HepG2 (cell line): ENCODE data around the gene FN1. TPM values are rescaled to one million over a fixed set of nuclear protein-coding genes. Genes with fewer than 3 reads are reported as not detected.

Source experiments
- AGO2 ChIP-seq: fragments of 200-400 bp; formaldehyde crosslinking; optimal IDR thresholded peaks from 2 replicates; pipeline ENCODE3; 2017; ENCODE audit warnings: mild to moderate bottlenecking, low read depth, low read length, moderate library complexity
- GABPB1 ChIP-seq: IDR thresholded peaks from 2 replicates; pipeline ENCODE4 v1.6.1; 2016; ENCODE audit warnings: mild to moderate bottlenecking, missing genetic modification reagents, moderate library complexity, missing compliant biosample characterization
- HDAC6 ChIP-seq: fragments of 200-600 bp; sonication (generic); IDR thresholded peaks from 2 replicates; pipeline ENCODE4 v1.7.0; 2017; ENCODE audit warnings: mild to moderate bottlenecking, antibody characterized with exemption, low read length, low read depth
- JARID2 ChIP-seq: sonication (generic); formaldehyde crosslinking; IDR thresholded peaks from 2 replicates; pipeline ENCODE4 v1.8.1; 2023; ENCODE audit warnings: missing genetic modification reagents, inconsistent platforms; ENCODE audit not compliant: insufficient replicate concordance
- TBX2 ChIP-seq: sonication (generic); formaldehyde crosslinking; IDR thresholded peaks from 2 replicates; pipeline ENCODE4 v1.5.0; 2020; ENCODE audit warnings: missing genetic modification reagents, mild to moderate bottlenecking, borderline replicate concordance
- TSC22D2 ChIP-seq: sonication (generic); formaldehyde crosslinking; IDR thresholded peaks from 2 replicates; pipeline ENCODE4 v1.5.1; 2020; ENCODE audit warnings: missing genetic modification reagents, mild to moderate bottlenecking, borderline replicate concordance
- YY1 ChIP-seq: IDR thresholded peaks from 2 replicates; pipeline ENCODE4 v1.6.1; 2011; ENCODE audit warnings: low read length, low read depth, moderate library complexity, mild to moderate bottlenecking; ENCODE audit not compliant: insufficient read depth, insufficient replicate concordance
- ZFP90 ChIP-seq: sonication (generic); formaldehyde crosslinking; IDR thresholded peaks from 2 replicates; pipeline ENCODE4 v1.8.0; 2022; ENCODE audit warnings: missing genetic modification reagents, mild to moderate bottlenecking, inconsistent platforms, borderline replicate concordance
- ZNF30 ChIP-seq: sonication (generic); formaldehyde crosslinking; IDR thresholded peaks from 2 replicates; pipeline ENCODE4 v1.5.0; 2020; ENCODE audit warnings: mild to moderate bottlenecking, missing genetic modification reagents
- ZNF343 ChIP-seq: sonication (generic); formaldehyde crosslinking; IDR thresholded peaks from 2 replicates; pipeline ENCODE4 v1.4.0; 2020; ENCODE audit warnings: mild to moderate bottlenecking, missing genetic modification reagents
- ZNF383 ChIP-seq: sonication (generic); formaldehyde crosslinking; IDR thresholded peaks from 2 replicates; pipeline ENCODE4 v1.4.0; 2020; ENCODE audit warnings: missing genetic modification reagents, mild to moderate bottlenecking, borderline replicate concordance
- polyA plus RNA-seq, 8 experiments: library from polyadenylated mRNA; depleted of rRNA in 3 of 8; stranded (reverse) in 7 of 8; unstranded in 1 of 8; fragments of >200 nt; fragmentation: Illumina TruSeq in 4 of 8; extraction: Trizol in 4 of 8; gene quantifications; 2 replicates each; pipeline versions ENCODE4 v1.2.1 to v1.2.3, GENCODE V29; 2011 to 2016; ENCODE audit warnings: low read depth in 4 of 8, missing spikeins in 1 of 8, mixed read lengths in 1 of 8; ENCODE audit not compliant: insufficient read depth in 1 of 8
- total RNA-seq, 5 experiments: library from RNA; depleted of rRNA; stranded (reverse); fragments of >200 nt; fragmentation: Illumina TruSeq; extraction: Trizol; gene quantifications; 2 replicates each; pipeline ENCODE4 v1.2.3, GENCODE V29; 2016; ENCODE audit warnings: low read depth in 1 of 5
- TF ChIP-seq, protein P1 (sequence below): sonication (generic); formaldehyde crosslinking; IDR thresholded peaks from 2 replicates; pipeline ENCODE4 v1.5.0; 2020; ENCODE audit warnings: mild to moderate bottlenecking, missing genetic modification reagents
- TF ChIP-seq, protein P2 (sequence below): IDR thresholded peaks from 2 replicates; pipeline ENCODE4 v1.6.1; 2016
- TF ChIP-seq, protein P3 (sequence below): sonication (generic); formaldehyde crosslinking; IDR thresholded peaks from 2 replicates; pipeline ENCODE4 v1.9.0; 2022; ENCODE audit warnings: missing genetic modification reagents, mild to moderate bottlenecking, borderline replicate concordance
- TF ChIP-seq, protein P4 (sequence below): IDR thresholded peaks from 2 replicates; pipeline ENCODE4 v1.4.0; 2020; ENCODE audit warnings: mild to moderate bottlenecking, missing genetic modification reagents
- TF ChIP-seq, protein P5 (sequence below): sonication (generic); formaldehyde crosslinking; IDR thresholded peaks from 2 replicates; pipeline ENCODE4 v1.8.1; 2023; ENCODE audit warnings: missing genetic modification reagents, inconsistent platforms, borderline replicate concordance

Gene FN1
- total and polyA plus RNA-seq, 2 of the 13 experiments (the other 11 are each of a cell fraction or from before 2014, with no cell fraction given), result 1,847 to 6,471 TPM

DNA sequence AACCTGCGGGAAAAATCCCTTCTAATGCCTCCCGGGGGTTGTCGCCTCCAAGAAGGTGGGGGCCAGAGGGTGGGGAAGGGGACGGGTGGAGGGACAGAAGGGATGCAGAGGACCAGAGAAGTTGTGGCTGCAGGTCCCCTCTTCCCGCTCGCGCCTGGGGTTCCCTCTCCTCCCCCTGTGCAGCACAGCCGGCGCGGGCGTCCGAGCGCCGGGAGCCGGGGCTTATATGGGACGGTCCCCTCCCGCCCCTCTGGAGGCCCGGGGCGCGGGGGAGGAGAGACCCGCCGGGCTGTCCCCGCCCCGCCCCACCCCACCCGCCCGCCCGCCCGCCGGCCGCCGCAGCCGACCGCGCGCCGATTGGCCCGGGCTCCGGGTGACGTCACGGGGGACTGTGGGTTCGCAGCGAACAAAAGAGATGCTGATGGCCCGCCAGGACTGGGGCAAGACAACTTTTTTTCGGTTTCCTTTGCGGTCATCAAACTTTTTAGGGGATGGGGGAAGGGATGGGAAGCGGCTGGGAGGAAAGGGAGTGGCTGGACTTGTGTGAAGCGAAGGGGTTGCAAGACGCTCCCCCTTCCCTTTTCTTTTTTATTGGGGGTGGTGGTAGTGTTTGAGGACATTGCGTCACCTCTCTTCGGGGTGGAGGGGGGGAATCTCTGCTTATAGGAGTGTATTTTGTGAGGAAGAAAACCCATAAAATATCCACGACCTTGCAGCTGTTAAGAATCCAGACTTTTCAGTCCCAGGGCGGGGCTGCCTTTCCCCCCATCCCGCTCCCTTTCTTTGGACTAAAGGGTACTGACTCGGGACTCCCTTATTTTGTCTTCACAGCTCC lies at the start of gene FN1 (continued):
- TF ChIP-seq, protein P1, sequence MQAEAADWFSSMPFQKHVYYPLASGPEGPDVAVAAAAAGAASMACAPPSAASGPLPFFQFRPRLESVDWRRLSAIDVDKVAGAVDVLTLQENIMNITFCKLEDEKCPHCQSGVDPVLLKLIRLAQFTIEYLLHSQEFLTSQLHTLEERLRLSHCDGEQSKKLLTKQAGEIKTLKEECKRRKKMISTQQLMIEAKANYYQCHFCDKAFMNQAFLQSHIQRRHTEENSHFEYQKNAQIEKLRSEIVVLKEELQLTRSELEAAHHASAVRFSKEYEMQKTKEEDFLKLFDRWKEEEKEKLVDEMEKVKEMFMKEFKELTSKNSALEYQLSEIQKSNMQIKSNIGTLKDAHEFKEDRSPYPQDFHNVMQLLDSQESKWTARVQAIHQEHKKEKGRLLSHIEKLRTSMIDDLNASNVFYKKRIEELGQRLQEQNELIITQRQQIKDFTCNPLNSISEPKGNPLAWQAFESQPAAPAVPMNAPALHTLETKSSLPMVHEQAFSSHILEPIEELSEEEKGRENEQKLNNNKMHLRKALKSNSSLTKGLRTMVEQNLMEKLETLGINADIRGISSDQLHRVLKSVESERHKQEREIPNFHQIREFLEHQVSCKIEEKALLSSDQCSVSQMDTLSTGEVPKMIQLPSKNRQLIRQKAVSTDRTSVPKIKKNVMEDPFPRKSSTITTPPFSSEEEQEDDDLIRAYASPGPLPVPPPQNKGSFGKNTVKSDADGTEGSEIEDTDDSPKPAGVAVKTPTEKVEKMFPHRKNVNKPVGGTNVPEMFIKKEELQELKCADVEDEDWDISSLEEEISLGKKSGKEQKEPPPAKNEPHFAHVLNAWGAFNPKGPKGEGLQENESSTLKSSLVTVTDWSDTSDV (CRISPR knock-in tag), result peak; percentile 60; the same call in 1 of the 2 replicates
- TF ChIP-seq TSC22D2 (CRISPR knock-in tag), result peak; percentile 93; the same call in 1 of the 2 replicates
- no peak for TF ChIP-seq JARID2
- peak; percentile 98; the same call in 1 of the 2 replicates for TF ChIP-seq ZFP90 (CRISPR knock-in tag)
- TF ChIP-seq, protein P2, sequence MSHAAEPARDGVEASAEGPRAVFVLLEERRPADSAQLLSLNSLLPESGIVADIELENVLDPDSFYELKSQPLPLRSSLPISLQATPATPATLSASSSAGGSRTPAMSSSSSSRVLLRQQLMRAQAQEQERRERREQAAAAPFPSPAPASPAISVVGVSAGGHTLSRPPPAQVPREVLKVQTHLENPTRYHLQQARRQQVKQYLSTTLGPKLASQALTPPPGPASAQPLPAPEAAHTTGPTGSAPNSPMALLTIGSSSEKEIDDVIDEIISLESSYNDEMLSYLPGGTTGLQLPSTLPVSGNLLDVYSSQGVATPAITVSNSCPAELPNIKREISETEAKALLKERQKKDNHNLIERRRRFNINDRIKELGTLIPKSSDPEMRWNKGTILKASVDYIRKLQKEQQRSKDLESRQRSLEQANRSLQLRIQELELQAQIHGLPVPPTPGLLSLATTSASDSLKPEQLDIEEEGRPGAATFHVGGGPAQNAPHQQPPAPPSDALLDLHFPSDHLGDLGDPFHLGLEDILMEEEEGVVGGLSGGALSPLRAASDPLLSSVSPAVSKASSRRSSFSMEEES (CRISPR knock-in tag), result peak; percentile 85; the same call in 1 of the 2 replicates
- TF ChIP-seq, protein P3, sequence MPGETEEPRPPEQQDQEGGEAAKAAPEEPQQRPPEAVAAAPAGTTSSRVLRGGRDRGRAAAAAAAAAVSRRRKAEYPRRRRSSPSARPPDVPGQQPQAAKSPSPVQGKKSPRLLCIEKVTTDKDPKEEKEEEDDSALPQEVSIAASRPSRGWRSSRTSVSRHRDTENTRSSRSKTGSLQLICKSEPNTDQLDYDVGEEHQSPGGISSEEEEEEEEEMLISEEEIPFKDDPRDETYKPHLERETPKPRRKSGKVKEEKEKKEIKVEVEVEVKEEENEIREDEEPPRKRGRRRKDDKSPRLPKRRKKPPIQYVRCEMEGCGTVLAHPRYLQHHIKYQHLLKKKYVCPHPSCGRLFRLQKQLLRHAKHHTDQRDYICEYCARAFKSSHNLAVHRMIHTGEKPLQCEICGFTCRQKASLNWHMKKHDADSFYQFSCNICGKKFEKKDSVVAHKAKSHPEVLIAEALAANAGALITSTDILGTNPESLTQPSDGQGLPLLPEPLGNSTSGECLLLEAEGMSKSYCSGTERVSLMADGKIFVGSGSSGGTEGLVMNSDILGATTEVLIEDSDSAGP, result peak; percentile 86
- peak; percentile 70 for TF ChIP-seq GABPB1 (CRISPR knock-in tag)
- TF ChIP-seq ZNF343, result no peak
- no peak for TF ChIP-seq ZNF383 (CRISPR knock-in tag)
- TF ChIP-seq HDAC6, result no peak; the same call in 1 of the 2 replicates
- TF ChIP-seq AGO2, result peak; percentile 78
- TF ChIP-seq TBX2 (CRISPR knock-in tag), result peak; percentile 86
- TF ChIP-seq ZNF30 (CRISPR knock-in tag), result no peak
- TF ChIP-seq, protein P4, sequence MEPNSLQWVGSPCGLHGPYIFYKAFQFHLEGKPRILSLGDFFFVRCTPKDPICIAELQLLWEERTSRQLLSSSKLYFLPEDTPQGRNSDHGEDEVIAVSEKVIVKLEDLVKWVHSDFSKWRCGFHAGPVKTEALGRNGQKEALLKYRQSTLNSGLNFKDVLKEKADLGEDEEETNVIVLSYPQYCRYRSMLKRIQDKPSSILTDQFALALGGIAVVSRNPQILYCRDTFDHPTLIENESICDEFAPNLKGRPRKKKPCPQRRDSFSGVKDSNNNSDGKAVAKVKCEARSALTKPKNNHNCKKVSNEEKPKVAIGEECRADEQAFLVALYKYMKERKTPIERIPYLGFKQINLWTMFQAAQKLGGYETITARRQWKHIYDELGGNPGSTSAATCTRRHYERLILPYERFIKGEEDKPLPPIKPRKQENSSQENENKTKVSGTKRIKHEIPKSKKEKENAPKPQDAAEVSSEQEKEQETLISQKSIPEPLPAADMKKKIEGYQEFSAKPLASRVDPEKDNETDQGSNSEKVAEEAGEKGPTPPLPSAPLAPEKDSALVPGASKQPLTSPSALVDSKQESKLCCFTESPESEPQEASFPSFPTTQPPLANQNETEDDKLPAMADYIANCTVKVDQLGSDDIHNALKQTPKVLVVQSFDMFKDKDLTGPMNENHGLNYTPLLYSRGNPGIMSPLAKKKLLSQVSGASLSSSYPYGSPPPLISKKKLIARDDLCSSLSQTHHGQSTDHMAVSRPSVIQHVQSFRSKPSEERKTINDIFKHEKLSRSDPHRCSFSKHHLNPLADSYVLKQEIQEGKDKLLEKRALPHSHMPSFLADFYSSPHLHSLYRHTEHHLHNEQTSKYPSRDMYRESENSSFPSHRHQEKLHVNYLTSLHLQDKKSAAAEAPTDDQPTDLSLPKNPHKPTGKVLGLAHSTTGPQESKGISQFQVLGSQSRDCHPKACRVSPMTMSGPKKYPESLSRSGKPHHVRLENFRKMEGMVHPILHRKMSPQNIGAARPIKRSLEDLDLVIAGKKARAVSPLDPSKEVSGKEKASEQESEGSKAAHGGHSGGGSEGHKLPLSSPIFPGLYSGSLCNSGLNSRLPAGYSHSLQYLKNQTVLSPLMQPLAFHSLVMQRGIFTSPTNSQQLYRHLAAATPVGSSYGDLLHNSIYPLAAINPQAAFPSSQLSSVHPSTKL, result peak; percentile 60
- TF ChIP-seq, protein P5, sequence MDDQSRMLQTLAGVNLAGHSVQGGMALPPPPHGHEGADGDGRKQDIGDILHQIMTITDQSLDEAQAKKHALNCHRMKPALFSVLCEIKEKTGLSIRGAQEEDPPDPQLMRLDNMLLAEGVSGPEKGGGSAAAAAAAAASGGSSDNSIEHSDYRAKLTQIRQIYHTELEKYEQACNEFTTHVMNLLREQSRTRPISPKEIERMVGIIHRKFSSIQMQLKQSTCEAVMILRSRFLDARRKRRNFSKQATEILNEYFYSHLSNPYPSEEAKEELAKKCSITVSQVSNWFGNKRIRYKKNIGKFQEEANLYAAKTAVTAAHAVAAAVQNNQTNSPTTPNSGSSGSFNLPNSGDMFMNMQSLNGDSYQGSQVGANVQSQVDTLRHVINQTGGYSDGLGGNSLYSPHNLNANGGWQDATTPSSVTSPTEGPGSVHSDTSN (CRISPR knock-in tag), result no peak
- peak; percentile 70 for TF ChIP-seq YY1
